Mucosa of stomach (tissue), 1 donor: Measurements from ENCODE around the gene RAMP3.
"Not testable (repeated sequence)": the region's sequence is repeated elsewhere in the genome, so short reads cannot be mapped to it uniquely, and the experiment has no call there.

ENCODE experiments used
- H3K27me3 ChIP-seq: one replicate; pipeline ENCODE4 v1.7.0; 2013; ENCODE audit warnings: mild to moderate bottlenecking, low read length; ENCODE audit not compliant: control insufficient read depth, insufficient read depth
- H3K36me3 ChIP-seq: one replicate; pipeline ENCODE4 v1.7.0; 2013; ENCODE audit warnings: low read length; ENCODE audit not compliant: control insufficient read depth, insufficient read depth
- H3K4me1 ChIP-seq: one replicate; pipeline ENCODE4 v1.7.0; 2013; ENCODE audit warnings: mild to moderate bottlenecking, low read length; ENCODE audit not compliant: control insufficient read depth, insufficient read depth
- H3K4me3 ChIP-seq: one replicate; pipeline ENCODE4 v1.7.0; 2013; ENCODE audit warnings: low read length
- H3K9ac ChIP-seq: one replicate; pipeline ENCODE4 v1.7.0; 2013; ENCODE audit warnings: mild to moderate bottlenecking, low read length, moderate library complexity
- H3K9me3 ChIP-seq: one replicate; pipeline ENCODE4 v1.7.0; 2013; ENCODE audit warnings: mild to moderate bottlenecking, low read length, moderate library complexity; ENCODE audit not compliant: control insufficient read depth
- donor health status: Pancreatic carcinoma.

The RAMP3 gene

DNA sequence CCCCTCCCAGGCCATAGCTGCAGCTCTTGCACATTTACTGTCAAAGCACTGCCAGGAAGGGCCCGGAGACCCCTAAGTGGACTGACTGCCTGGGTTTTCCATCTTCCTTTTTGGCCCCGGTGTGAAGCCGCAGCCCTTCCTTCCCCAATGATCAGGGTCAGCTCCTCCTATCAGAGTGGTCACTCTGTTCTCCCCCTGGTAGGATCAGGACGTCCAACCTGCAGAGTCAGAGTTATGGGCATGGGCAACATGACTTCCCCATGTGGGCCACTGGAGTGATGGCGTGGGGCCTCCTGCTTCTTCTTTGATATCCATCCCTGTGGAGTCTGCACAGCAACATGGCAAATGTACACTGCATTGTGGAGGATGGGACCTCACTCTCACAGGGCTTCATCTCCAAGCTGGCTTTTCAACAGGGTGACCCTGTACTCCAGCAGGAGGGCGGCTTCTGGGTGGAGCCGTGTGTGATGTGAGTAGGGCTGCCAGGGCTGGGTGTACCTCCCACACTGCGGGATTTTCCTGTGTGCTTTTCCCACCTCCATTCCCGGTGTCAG, 6.4 kb upstream of the RAMP3 start:
- no peak overlapping the region for H3K4me3 ChIP-seq
- H3K9ac ChIP-seq: no peak overlapping the region
- H3K4me1 ChIP-seq: no peaks in the 10 kb centered on the region
- no peaks in the 10 kb centered on the region for H3K9me3 ChIP-seq
- H3K36me3 ChIP-seq: no peaks in the 10 kb centered on the region
- H3K27me3 ChIP-seq: peaks cover 17% of the 10 kb centered on the region

DNA sequence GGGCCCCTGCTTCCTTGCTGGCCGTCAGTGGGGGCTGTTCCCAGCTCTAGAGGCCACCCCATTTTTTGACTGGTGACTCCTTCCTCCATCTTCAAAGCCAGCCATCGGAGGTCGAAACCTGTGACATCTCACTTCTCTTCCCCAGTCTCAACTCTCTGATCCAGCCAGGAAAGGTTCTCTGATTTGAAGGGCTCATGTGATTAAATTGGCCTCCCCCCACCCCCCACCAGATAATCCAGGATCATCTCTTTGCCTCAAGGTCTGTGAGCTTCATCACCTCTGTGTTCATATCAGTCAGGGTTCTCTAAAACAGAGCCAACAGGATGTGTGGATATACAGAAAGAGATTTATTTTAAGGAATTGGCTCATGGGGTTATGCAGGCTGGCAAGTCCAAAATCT, 5.6 kb upstream of the RAMP3 start:
- H3K36me3 ChIP-seq: no peaks in the 10 kb centered on the region
- H3K4me1 ChIP-seq: no peaks in the 10 kb centered on the region
- peaks cover 15% of the 10 kb centered on the region for H3K27me3 ChIP-seq
- H3K9me3 ChIP-seq: no peaks in the 10 kb centered on the region
- H3K4me3 ChIP-seq: no peak overlapping the region
- no peak overlapping the region for H3K9ac ChIP-seq

DNA sequence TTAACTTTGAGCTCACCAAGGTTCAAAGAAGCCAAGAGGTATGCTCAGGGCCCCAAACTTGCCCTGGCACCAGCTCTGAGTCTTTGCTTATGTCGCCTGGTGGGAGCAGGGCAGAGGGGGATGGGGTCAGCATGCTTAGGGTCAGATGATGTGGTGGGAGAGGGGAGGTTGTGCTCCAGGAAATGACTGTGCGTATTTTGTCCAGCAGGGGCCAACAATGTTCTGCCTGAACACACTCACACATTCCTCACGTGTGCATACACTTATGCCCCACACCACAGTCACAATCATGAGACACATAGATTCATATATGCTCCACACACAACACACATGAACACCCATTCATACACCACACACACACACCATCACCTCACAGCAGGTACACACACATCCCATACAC, 4.4 kb upstream of the RAMP3 start:
- H3K9ac ChIP-seq: no peak overlapping the region
- no peak overlapping the region for H3K4me3 ChIP-seq
- no peaks in the 10 kb centered on the region for H3K9me3 ChIP-seq
- H3K4me1 ChIP-seq: no peaks in the 10 kb centered on the region
- no peaks in the 10 kb centered on the region for H3K36me3 ChIP-seq
- peaks cover 17% of the 10 kb centered on the region for H3K27me3 ChIP-seq

DNA sequence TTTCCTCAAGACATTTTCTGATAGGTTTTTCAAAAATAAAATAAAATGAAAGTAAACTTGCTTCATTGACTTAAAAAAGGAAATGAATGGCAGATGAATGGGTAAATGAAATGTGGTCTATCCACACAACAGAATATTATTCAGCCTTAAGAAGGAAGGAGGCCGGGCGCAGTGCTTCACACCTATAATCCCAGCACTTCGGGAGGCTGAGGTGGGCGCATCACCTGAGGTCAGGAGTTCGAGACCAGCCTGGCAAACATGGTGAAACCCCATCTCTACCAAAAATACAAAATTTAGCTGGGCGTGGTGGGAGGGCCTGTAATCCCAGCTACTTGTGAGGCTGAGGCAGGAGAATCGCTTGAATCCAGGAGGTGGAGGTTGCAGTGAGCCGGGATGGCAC, 3.7 kb upstream of the RAMP3 start:
- H3K9ac ChIP-seq, H3K36me3 ChIP-seq, H3K9me3 ChIP-seq, H3K4me3 ChIP-seq, H3K4me1 ChIP-seq: not testable (repeated sequence)
- H3K27me3 ChIP-seq: peaks cover 17% of the 10 kb centered on the region

DNA sequence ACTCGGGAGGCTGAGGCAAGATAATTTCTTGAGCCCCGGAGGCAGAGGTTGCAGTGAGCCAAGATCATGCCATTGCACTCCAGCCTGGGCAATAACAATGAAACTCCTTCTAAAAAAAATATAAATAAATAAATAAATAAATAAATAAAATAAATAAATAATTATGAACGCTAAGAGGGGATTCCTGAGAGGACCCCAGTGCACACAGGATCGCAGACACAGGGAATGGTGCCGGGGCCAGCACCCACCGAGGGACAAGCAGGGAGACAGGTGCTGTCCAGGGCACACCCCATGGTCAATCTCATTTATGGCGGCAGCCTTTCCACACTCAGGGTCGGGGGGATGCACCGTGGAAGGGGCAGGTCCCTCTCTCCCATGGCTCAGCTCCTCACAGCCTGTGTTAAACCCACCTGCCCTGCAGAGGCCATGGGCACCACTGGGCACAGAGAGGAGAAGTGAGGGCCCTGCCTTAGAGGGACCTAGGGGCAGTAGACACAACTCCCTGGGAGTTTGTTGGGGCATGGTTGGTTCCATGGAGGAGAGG, 2.2 kb upstream of the RAMP3 start:
- Histone ChIP-seq H3K4me3 (no peak overlapping the region), H3K9ac (no peak overlapping the region), H3K27me3 (peaks cover 17% of the 10 kb centered on the region), H3K36me3 (no peaks in the 10 kb centered on the region), H3K4me1 (no peaks in the 10 kb centered on the region), H3K9me3 (no peaks in the 10 kb centered on the region)

DNA sequence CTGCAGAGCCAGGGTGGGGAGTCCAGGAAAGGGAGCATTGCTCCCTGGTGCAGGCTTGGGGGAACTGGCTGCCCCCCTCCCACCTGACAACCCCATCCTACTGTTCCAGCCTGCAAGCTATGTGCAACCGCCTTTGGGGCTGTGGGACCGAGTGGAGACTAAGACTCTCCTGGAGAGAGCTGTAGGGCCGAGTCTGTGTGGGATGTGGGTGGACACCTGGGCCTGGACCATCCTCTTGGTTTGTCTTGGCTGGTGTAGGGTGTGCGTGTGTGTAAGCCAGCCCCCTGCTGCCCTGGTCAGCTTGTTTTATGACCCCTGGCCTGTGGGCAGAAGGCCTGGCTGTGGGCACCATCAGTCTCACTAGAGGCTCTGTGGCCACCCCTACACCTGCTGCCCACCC, 1.6 kb upstream of the RAMP3 start:
- Histone ChIP-seq H3K9me3 (no peaks in the 10 kb centered on the region), H3K36me3 (no peaks in the 10 kb centered on the region), H3K27me3 (peaks cover 17% of the 10 kb centered on the region), H3K9ac (no peak overlapping the region), H3K4me3 (no peak overlapping the region), H3K4me1 (no peaks in the 10 kb centered on the region)

DNA sequence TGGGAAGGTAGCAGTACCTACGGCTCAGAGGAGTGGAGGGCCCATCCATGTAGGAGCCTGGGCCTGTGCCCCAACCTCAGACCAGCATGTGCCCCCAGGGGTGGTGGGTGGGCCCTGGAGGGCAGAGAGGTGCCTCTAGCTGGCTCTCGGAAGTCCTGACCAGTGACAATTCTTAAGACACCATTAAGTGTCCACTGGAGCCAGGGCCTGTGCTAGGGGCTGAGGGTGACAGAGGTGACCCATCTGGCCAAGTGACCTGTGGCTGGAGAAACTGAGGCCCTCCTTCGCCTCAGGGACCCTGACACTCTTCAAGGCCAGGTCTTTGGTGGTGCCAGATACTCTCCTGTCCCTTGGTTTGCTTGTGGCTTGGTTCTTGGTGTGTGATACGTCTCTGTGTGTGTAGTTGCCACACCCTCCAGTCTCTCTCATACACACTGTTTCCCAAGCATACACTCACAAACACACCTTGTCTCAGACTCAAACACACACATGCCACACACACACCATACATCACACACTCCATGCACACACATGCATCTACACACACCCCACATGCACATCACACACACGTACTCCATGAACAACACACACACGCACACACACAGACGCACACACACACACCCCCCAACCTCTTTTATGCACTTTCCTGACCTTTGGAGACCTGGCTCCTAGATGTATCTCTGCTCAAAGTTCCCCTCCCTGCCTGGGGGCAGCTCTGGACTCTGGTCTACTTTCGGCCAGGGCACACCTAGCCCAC, 897 bp upstream of the RAMP3 start:
- Histone ChIP-seq H3K4me1 (no peaks in the 10 kb centered on the region), H3K9me3 (no peaks in the 10 kb centered on the region), H3K27me3 (peaks cover 15% of the 10 kb centered on the region), H3K9ac (no peak overlapping the region), H3K4me3 (no peak overlapping the region), H3K36me3 (no peaks in the 10 kb centered on the region)

DNA sequence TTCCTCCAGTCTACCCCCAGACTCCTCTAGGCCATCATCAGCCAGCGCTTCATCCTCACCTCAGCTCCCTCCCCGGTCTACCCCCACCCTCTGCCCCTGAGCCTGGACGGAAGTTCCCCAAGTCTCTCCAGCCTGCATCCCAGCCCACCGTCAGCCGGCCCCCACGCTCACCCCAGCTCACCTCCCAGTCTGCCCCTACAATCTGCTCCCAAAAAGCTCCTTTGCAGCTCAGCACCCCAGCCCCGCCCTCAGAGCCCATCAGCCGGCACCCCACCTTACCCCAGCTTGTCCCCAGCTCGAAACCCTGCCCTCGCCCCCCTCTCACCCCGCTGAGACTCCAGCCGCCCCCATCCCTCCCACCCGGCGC, 322 bp upstream of the RAMP3 start:
- Histone ChIP-seq H3K9ac (no peak overlapping the region), H3K4me1 (no peaks in the 10 kb centered on the region), H3K27me3 (peaks cover 15% of the 10 kb centered on the region), H3K36me3 (no peaks in the 10 kb centered on the region), H3K9me3 (no peaks in the 10 kb centered on the region), H3K4me3 (no peak overlapping the region)

DNA sequence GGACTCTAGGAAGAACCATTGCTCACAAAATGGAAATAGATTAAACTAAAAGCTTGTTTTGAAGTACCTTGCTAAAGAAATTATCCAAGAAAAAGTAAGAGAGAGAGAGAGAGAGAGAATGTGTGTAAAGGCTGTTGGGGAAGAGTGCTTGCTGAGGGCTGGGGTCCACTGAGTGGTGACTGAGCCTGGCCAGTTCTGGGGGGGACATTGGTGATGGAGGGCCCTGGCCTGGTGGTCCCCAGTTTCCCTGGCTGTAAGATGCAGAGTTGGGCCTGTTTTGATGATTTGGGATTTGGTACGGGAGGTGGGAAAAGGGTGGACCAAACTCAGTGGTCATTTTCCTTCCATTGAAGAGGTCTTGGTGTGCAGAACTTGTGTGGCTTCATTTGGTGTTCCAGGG, 880 bp downstream of the RAMP3 start:
- Histone ChIP-seq H3K27me3 (peaks cover 15% of the 10 kb centered on the region), H3K9ac (no peak overlapping the region), H3K9me3 (no peaks in the 10 kb centered on the region), H3K4me3 (no peak overlapping the region), H3K4me1 (no peaks in the 10 kb centered on the region), H3K36me3 (no peaks in the 10 kb centered on the region)

DNA sequence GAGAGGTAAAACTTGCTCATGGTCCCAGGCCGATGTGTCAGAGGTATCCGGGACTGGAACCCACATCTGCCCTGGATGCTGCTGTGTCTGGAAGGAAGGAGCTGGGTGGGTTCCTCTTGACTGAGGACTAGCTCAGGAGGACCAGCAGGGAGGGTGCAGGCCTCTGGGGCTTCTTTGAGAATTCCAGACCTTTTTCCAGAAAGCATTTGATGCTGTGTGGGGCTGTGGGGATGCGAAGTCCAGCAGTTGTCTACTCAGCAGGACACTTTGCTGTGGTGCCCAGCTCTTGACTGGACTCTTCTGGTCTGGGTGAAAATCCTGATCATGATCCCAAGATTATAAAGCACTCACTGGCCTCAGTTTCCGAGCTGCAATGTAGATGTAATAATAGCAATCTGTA, 1.7 kb downstream of the RAMP3 start:
- H3K4me3 ChIP-seq: no peak overlapping the region
- H3K9ac ChIP-seq: no peak overlapping the region
- H3K36me3 ChIP-seq: no peaks in the 10 kb centered on the region
- peaks cover 15% of the 10 kb centered on the region for H3K27me3 ChIP-seq
- H3K9me3 ChIP-seq: no peaks in the 10 kb centered on the region
- H3K4me1 ChIP-seq: no peaks in the 10 kb centered on the region

DNA sequence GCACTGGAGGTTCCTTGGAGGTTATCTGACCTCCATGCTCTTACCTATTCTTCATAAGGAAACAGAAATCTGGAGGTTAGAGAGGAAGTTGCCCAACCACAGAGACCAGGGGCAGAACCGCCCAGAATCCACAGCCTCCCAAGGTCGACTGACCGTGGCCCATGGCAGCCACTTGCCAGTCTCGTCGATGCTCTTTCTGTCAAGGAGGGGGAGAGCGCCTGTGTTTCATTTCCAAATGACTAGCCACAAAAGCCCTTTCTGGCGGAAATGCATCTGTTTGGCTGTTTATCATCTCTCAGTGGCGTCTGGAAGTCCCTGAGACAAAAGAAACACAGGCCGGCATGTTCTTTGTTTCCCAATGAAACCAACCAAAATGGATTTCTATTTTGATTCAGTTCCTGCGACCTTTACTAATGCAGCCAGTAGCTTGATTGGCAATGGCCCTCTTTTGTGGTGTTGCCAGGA, 2.9 kb downstream of the RAMP3 start:
- H3K36me3 ChIP-seq: no peaks in the 10 kb centered on the region
- no peaks in the 10 kb centered on the region for H3K4me1 ChIP-seq
- H3K27me3 ChIP-seq: peaks cover 15% of the 10 kb centered on the region
- no peaks in the 10 kb centered on the region for H3K9me3 ChIP-seq
- H3K9ac ChIP-seq: no peak overlapping the region
- no peak overlapping the region for H3K4me3 ChIP-seq

DNA sequence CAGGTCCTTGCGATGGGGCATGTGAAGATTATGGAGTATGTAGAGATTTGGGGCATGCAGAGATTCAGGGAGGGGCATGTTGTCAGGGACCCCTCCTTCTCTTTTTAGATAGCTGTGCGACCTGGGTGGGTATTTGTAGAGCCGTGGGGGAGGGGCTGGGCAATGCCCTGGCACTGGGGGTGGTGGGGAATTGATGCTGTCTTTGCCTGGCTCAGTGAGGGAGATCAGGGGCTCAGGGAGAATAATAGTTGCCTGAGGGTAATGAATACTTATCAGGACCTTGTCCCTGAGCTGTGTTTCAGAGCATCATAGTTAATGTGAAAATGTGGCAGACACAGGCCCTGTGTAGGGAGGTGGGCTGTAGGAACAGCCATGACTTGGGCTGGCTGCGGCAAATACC, 3.5 kb downstream of the RAMP3 start:
- H3K27me3 ChIP-seq: peaks cover 15% of the 10 kb centered on the region
- no peak overlapping the region for H3K9ac ChIP-seq
- no peaks in the 10 kb centered on the region for H3K36me3 ChIP-seq
- H3K4me3 ChIP-seq: no peak overlapping the region
- H3K9me3 ChIP-seq: no peaks in the 10 kb centered on the region
- H3K4me1 ChIP-seq: no peaks in the 10 kb centered on the region
